GM12873 (cell line): Measurements from ENCODE around the gene MTA3.
A peak's percentile ranks its signal among the peaks of the same experiment; 100 is the strongest.

Experiments used
- CTCF ChIP-seq: IDR thresholded peaks from 2 replicates; pipeline ENCODE4 v1.5.1; 2012; ENCODE audit warnings: low read depth, mild to moderate bottlenecking, moderate library complexity, low read length, control low read depth; ENCODE audit not compliant: insufficient read depth; ENCODE audit errors: missing control alignments

The MTA3 gene

DNA sequence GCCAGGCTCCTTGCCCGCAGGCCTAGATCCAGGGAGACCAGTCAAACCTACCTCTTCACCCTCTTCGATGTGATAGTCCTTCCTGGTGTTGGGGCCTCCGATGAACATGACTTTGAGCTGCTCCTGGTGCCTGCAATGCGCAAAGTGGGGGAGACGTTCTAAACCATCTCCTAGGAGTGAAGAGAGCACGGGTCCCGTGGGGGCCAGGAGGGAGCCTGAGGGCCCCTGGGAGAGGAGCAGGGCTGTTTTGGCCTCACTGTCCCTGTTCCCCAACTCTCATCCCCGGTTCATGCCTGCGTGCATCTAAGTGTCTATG is 220.0 kb downstream of the MTA3 start:
- no peak for TF ChIP-seq CTCF

GRCh38 chr2:42788882-42789281 is 220.4 kb downstream of the MTA3 start:
- TF ChIP-seq CTCF = no peak

- no peak for TF ChIP-seq CTCF
Observed at GRCh38 chr2:42789751-42790150, 221.3 kb downstream of the MTA3 start.

DNA sequence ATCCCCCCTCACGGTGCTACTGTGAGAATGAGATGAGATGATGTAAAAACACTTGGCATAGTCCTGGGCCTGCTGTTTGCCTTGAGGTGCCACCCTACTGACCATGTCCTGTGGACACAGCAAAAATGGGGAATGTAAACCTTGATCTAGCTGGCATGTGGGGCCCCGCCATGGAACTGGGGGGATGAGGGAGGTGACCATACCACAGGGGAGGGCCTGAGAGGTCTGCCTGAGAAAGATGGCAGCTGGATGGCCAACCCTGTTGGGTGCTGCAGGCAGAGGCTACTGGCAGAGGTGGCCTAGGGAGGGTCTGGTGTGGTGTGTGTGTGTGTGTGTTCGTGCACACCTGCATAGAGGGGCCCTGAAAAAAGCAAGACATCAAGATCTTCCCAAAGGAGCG is 223.2 kb downstream of the MTA3 start:
- TF ChIP-seq CTCF = no peak

GRCh38 chr2:42792087-42792582 is 223.7 kb downstream of the MTA3 start:
- no peak for TF ChIP-seq CTCF

- peak; percentile 27 for TF ChIP-seq CTCF
Observed at GRCh38 chr2:42792583-42793333, 224.3 kb downstream of the MTA3 start, which contains the start of gene HAAO. TSS of gene HAAO (minus strand) at chr2:42792583. CDS start at chr2:42792536, 47 bp downstream.

GRCh38 chr2:42793334-42794270 is 225.2 kb downstream of the MTA3 start:
- no peak for TF ChIP-seq CTCF
